OCI-LY7 (cell line): ENCODE data around the gene CEP126. TPM values are rescaled to one million over a fixed set of nuclear protein-coding genes. Genes with fewer than 3 reads are reported as not detected.

Experiments used
- BruUV-seq: library from RNA; stranded (reverse); fragments of 400-500 nt; replicated peaks from 2 replicates; lab custom pipeline; 2021; lab: Mats Ljungman, UMichigan
- CTCF ChIA-PET: fragments of 300-600 bp; sonication (Branson Sonifier 250); formaldehyde crosslinking; loops from one replicate; lab custom pipeline; 2022; ENCODE audit warnings: antibody characterized with exemption; ENCODE audit not compliant: unreplicated experiment; lab: Charles Lee
- POLR2A ChIA-PET: fragments of 300-600 bp; sonication (Branson Sonifier 250); formaldehyde crosslinking; loops from one replicate; lab custom pipeline; 2022; ENCODE audit warnings: antibody characterized with exemption; lab: Charles Lee
- DNase-seq: peaks from one replicate; pipeline ENCODE4 v3.0.0-alpha.2; 2015; ENCODE audit warnings: low spot score
- H2AFZ ChIP-seq: fragments of 200-600 bp; sonication (generic), shearing (Covaris generic); 2 replicates; pipeline ENCODE4 v1.6.1; 2014; ENCODE audit warnings: mild to moderate bottlenecking, antibody characterized with exemption, low read length, moderate library complexity
- H3K27ac ChIP-seq: fragments of 200-600 bp; sonication (generic); 2 replicates; pipeline ENCODE4 v1.5.1; 2014; ENCODE audit warnings: mixed run types, low read depth, mild to moderate bottlenecking, moderate library complexity, low read length, inconsistent platforms; ENCODE audit not compliant: poor library complexity, severe bottlenecking
- H3K36me3 ChIP-seq: fragments of 200-600 bp; sonication (generic); 2 replicates; pipeline ENCODE4 v1.6.1; 2014; ENCODE audit warnings: mild to moderate bottlenecking, antibody characterized with exemption, low read length, moderate library complexity, mixed read lengths; ENCODE audit not compliant: insufficient read depth
- H3K4me1 ChIP-seq: fragments of 200-600 bp; sonication (generic); 2 replicates; pipeline ENCODE4 v1.5.1; 2014; ENCODE audit warnings: mild to moderate bottlenecking, low read length; ENCODE audit not compliant: insufficient read depth, poor library complexity, severe bottlenecking
- H3K4me2 ChIP-seq: fragments of 200-600 bp; sonication (generic); 2 replicates; pipeline ENCODE4 v1.6.1; 2014; ENCODE audit warnings: mild to moderate bottlenecking, low read length
- H3K4me3 ChIP-seq: fragments of 200-600 bp; sonication (generic); 2 replicates; pipeline ENCODE4 v1.5.1; 2014; ENCODE audit warnings: mild to moderate bottlenecking, low read depth, low read length; ENCODE audit not compliant: poor library complexity, severe bottlenecking
- H3K79me2 ChIP-seq: fragments of 200-600 bp; sonication (generic); 2 replicates; pipeline ENCODE4 v1.6.1; 2016; ENCODE audit warnings: low read depth, mild to moderate bottlenecking, low read length, moderate library complexity, mixed read lengths; ENCODE audit not compliant: insufficient read depth
- H3K9me2 ChIP-seq: fragments of 200-600 bp; sonication (generic); 2 replicates; pipeline ENCODE4 v1.6.1; 2016; ENCODE audit warnings: mild to moderate bottlenecking, low read length, mixed read lengths; ENCODE audit not compliant: insufficient read depth
- H3K9me3 ChIP-seq: fragments of 200-600 bp; sonication (generic); 2 replicates; pipeline ENCODE4 v1.6.1; 2014; ENCODE audit warnings: mild to moderate bottlenecking, mixed run types, low read length, mixed read lengths
- H4K20me1 ChIP-seq: fragments of 200-600 bp; sonication (generic); 2 replicates; pipeline ENCODE4 v1.6.1; 2014; ENCODE audit warnings: mild to moderate bottlenecking, antibody characterized with exemption, low read length, moderate library complexity, mixed read lengths; ENCODE audit not compliant: insufficient read depth
- EZH2phosphoT487 ChIP-seq: fragments of 200-600 bp; sonication (generic); IDR thresholded peaks from 2 replicates; pipeline ENCODE4 v1.6.1; 2018; ENCODE audit warnings: low read depth, borderline replicate concordance, mild to moderate bottlenecking, mixed run types, antibody characterized with exemption, low read length, moderate library complexity, mixed read lengths
- intact Hi-C: fragments of 100-400 bp; cut with micrococcal nuclease; formaldehyde crosslinking; loops from one replicate; pipeline ENCODE4 v1.10.0; 2022; ENCODE audit not compliant: unreplicated experiment
- total RNA-seq, 2 experiments: library from RNA; depleted of rRNA in 1 of 2; stranded (reverse); fragments of >200 nt in 1 of 2; shearing (Covaris generic) in 1 of 2; gene quantifications; 2 replicates each; pipeline ENCODE4 v1.2.3, GENCODE V29; 2014 to 2022
- TF ChIP-seq, protein P1 (sequence below): fragments of 200-600 bp; sonication (generic); conservative IDR thresholded peaks from 2 replicates; pipeline ENCODE4 v1.5.1; 2014; ENCODE audit warnings: mild to moderate bottlenecking, antibody characterized with exemption, low read length, moderate library complexity, mixed read lengths

CEP126 gene
- total RNA-seq, 2 experiments from 2014 or later: 1.5 to 5.9 TPM

DNA sequence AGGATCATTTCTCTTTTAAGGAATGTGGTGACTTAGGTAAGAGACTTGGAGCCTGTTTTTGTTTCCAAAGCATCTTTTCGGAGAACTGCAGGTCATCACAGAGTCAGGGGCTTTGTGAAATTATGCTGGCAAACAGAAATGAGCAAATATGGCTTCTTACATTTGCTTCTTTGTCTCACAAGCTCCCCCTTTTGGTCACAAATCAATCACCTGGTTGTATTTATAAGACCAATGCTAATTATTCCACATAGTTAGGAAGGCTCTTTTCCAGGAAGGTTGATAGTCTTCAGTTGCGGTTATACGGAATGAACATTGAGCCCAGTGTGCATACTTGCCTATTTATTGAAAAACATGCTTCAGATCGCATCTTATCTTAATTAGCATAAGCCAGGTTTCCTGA lies 34.6 kb upstream of the CEP126 start:
- no TSS peak for BruUV-seq

DNA sequence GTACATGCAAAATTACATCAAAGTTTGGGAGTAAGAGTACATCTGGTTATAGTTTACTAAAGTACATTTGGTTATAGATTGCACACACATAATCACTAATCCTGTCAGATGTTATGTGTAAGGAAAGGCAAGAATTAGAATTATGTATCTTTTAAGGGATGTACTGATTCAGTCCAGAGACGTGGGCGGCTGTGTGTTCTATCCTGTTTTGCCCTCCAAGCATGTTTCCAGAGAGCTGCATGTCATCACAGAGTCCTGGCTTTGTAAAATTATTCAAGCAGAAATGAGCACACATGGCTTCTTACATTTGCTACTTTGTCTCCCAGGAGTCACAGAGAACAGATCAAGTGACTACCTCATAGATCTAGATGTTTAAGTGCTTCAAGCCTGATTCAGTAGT lies 33.2 kb upstream of the CEP126 start:
- POLR2A ChIA-PET: no interaction called here
- Histone ChIP-seq H3K27ac (no peak overlapping the region), H2AFZ (no peak overlapping the region), H3K4me3 (no peak overlapping the region), H3K36me3 (no peaks in the 10 kb centered on the region), H4K20me1 (no peaks in the 10 kb centered on the region), H3K79me2 (no peaks in the 10 kb centered on the region), H3K4me1 (no peaks in the 10 kb centered on the region), H3K9me3 (no peaks in the 10 kb centered on the region), H3K4me2 (no peak overlapping the region), H3K9me2 (no peaks in the 10 kb centered on the region)
- no peak for TF ChIP-seq EZH2phosphoT487
- CTCF ChIA-PET: no interaction called here
- no TSS peak for BruUV-seq
- intact Hi-C loops: no loop called here
- DNase-seq: no peak

More for the DNA sequence above, 34.6 kb upstream of the CEP126 start:
- no peak for TF ChIP-seq EZH2phosphoT487
- TF ChIP-seq, protein P1, sequence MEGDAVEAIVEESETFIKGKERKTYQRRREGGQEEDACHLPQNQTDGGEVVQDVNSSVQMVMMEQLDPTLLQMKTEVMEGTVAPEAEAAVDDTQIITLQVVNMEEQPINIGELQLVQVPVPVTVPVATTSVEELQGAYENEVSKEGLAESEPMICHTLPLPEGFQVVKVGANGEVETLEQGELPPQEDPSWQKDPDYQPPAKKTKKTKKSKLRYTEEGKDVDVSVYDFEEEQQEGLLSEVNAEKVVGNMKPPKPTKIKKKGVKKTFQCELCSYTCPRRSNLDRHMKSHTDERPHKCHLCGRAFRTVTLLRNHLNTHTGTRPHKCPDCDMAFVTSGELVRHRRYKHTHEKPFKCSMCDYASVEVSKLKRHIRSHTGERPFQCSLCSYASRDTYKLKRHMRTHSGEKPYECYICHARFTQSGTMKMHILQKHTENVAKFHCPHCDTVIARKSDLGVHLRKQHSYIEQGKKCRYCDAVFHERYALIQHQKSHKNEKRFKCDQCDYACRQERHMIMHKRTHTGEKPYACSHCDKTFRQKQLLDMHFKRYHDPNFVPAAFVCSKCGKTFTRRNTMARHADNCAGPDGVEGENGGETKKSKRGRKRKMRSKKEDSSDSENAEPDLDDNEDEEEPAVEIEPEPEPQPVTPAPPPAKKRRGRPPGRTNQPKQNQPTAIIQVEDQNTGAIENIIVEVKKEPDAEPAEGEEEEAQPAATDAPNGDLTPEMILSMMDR: peak; percentile 78
- no peaks in the 10 kb centered on the region for H3K79me2 ChIP-seq
- ChIA-PET POLR2A (interaction anchor here (1.5 kb wide), 1 partner anchor 13 kb away, joined by 3 read pairs; no protein-coding TSS in a partner anchor), CTCF (no interaction called here)
- H3K27ac ChIP-seq: no peak overlapping the region
- no peaks in the 10 kb centered on the region for H3K4me1 ChIP-seq
- H3K4me2 ChIP-seq: no peak overlapping the region
- no peaks in the 10 kb centered on the region for H3K36me3 ChIP-seq
- intact Hi-C loops: no loop called here
- DNase-seq: peak; percentile 61
- H3K9me3 ChIP-seq: no peaks in the 10 kb centered on the region
- no peaks in the 10 kb centered on the region for H4K20me1 ChIP-seq
- peak overlapping the region; percentile 66 for H2AFZ ChIP-seq
- no peak overlapping the region for H3K4me3 ChIP-seq
- no peaks in the 10 kb centered on the region for H3K9me2 ChIP-seq

DNA sequence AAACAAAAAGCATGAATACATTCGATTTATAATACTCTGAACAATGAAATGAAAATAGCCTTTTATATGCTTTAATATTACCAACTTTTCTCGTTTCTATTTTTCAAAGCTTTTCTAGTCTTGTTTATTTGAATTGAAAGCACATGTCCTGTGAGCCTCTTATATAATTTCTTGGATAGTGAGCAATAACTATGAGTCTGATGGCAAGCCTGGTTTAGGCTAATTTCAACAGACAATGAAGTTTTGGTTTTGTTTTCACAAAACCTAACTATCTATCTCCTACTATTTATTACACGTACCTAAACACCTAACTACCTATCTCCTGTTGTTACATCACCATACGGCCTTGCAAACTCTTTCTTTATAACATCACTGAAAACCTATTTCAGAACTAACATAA lies 29.2 kb upstream of the CEP126 start:
- H3K36me3 ChIP-seq: no peaks in the 10 kb centered on the region
- intact Hi-C loops: no loop called here
- H3K27ac ChIP-seq: no peak overlapping the region
- H3K4me3 ChIP-seq: no peak overlapping the region
- no peaks in the 10 kb centered on the region for H3K9me2 ChIP-seq
- BruUV-seq: no TSS peak
- ChIA-PET CTCF (no interaction called here), POLR2A (interaction anchor here (0.5 kb wide), 1 partner anchor 264 kb away, joined by 8 read pairs; no protein-coding TSS in a partner anchor)
- no peaks in the 10 kb centered on the region for H3K4me1 ChIP-seq
- H4K20me1 ChIP-seq: no peaks in the 10 kb centered on the region
- no peak overlapping the region for H3K4me2 ChIP-seq
- H3K79me2 ChIP-seq: no peaks in the 10 kb centered on the region
- no peaks in the 10 kb centered on the region for H3K9me3 ChIP-seq
- DNase-seq: no peak
- H2AFZ ChIP-seq: no peak overlapping the region
- TF ChIP-seq EZH2phosphoT487: no peak
- TF ChIP-seq, protein P1: no peak
